Activated CD8-positive, alpha-beta T cell treated with anti-CD3 and anti-CD28 coated beads for 36 hours (primary cell): ENCODE data around the gene SUPT4H1. TPM values are rescaled to one million over a fixed set of nuclear protein-coding genes. Genes with fewer than 3 reads are reported as not detected.
A peak's percentile ranks its signal among the peaks of the same experiment; 100 is the strongest.

Experiments
- ATAC-seq: fragments of 200-7000 bp; cut with Tn5 transposase; one replicate; pipeline ENCODE4 v1.10.0; 2021; ENCODE audit warnings: mild to moderate bottlenecking, moderate library complexity
- CTCF ChIA-PET: fragments of 350-600 bp; sonication (Branson Sonifier 250); formaldehyde crosslinking; loops from one replicate; lab custom pipeline; 2021; ENCODE audit warnings: antibody characterized with exemption; lab: Charles Lee
- POLR2A ChIA-PET: fragments of 350-600 bp; sonication (Branson Sonifier 250); formaldehyde crosslinking; loops from one replicate; lab custom pipeline; 2021; ENCODE audit warnings: antibody characterized with exemption; lab: Charles Lee
- DNase-seq: peaks from one replicate; pipeline ENCODE4 v3.0.0-alpha.2; 2020
- H3K27ac Mint-ChIP-seq: one replicate; pipeline ENCODE4 v1.8.0; 2021; ENCODE audit warnings: mild to moderate bottlenecking, mixed read lengths
- H3K27me3 Mint-ChIP-seq: one replicate; pipeline ENCODE4 v1.8.0; 2021; ENCODE audit warnings: mixed read lengths
- H3K36me3 Mint-ChIP-seq: one replicate; pipeline ENCODE4 v1.8.0; 2021; ENCODE audit warnings: low read depth, mixed read lengths
- H3K4me1 Mint-ChIP-seq: one replicate; pipeline ENCODE4 v1.8.0; 2021; ENCODE audit warnings: low read depth, mixed read lengths
- H3K4me3 Mint-ChIP-seq: one replicate; pipeline ENCODE4 v1.8.0; 2021; ENCODE audit warnings: mild to moderate bottlenecking, moderate library complexity, mixed read lengths
- H3K9me3 Mint-ChIP-seq: one replicate; pipeline ENCODE4 v1.8.0; 2021; ENCODE audit warnings: mixed read lengths
- intact Hi-C: fragments of 100-400 bp; cut with micrococcal nuclease; formaldehyde crosslinking; loops from one replicate; pipeline ENCODE4 v1.10.0; 2022
- total RNA-seq, 2 experiments: library from RNA; stranded (reverse); gene quantifications; one replicate each; pipeline ENCODE4 v1.2.3, GENCODE V29; 2021
- TF ChIP-seq, protein P1 (sequence below): fragments of 200-600 bp; IDR thresholded peaks from one replicate; pipeline ENCODE4 v1.8.0; 2022; ENCODE audit warnings: antibody characterized with exemption, mild to moderate bottlenecking

The SUPT4H1 gene
- total RNA-seq, 2 experiments from 2014 or later: 104 to 110 TPM

DNA sequence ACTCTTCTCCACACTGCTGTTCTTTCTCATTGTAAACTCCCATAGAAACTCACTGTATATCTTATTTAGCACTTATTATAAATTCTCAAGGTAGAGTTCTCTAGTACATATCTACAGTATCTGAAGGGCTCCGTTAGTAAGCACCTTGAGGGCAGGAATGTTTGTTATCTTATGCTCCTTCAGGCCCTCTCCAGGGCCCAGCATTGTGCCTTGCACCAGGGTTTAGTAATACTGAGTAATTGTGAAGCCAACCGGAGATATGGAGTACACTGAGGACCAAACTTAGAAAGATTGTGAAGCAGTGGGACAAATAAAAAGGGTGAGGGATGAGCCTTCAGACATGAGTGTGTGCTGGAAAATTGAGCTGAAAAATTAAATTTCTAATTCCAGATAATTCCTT is 38.9 kb upstream of the SUPT4H1 start:
- H3K27ac Mint-ChIP-seq: no peak overlapping the region
- H3K9me3 Mint-ChIP-seq: no peaks in the 10 kb centered on the region
- DNase-seq (no peak), ATAC-seq (no peak)
- H3K4me3 Mint-ChIP-seq: no peak overlapping the region
- ChIA-PET CTCF (interaction anchor here (1.1 to 2.2 kb wide), 3 partner anchors 9 to 73 kb away, joined by 3 to 5 read pairs (median 4); no protein-coding TSS in a partner anchor), POLR2A (no interaction called here)
- TF ChIP-seq, protein P1, sequence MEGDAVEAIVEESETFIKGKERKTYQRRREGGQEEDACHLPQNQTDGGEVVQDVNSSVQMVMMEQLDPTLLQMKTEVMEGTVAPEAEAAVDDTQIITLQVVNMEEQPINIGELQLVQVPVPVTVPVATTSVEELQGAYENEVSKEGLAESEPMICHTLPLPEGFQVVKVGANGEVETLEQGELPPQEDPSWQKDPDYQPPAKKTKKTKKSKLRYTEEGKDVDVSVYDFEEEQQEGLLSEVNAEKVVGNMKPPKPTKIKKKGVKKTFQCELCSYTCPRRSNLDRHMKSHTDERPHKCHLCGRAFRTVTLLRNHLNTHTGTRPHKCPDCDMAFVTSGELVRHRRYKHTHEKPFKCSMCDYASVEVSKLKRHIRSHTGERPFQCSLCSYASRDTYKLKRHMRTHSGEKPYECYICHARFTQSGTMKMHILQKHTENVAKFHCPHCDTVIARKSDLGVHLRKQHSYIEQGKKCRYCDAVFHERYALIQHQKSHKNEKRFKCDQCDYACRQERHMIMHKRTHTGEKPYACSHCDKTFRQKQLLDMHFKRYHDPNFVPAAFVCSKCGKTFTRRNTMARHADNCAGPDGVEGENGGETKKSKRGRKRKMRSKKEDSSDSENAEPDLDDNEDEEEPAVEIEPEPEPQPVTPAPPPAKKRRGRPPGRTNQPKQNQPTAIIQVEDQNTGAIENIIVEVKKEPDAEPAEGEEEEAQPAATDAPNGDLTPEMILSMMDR: no peak
- peaks cover 6% of the 10 kb centered on the region for H3K4me1 Mint-ChIP-seq
- H3K27me3 Mint-ChIP-seq: no peaks in the 10 kb centered on the region
- H3K36me3 Mint-ChIP-seq: no peaks in the 10 kb centered on the region
- intact Hi-C loops: no loop called here

DNA sequence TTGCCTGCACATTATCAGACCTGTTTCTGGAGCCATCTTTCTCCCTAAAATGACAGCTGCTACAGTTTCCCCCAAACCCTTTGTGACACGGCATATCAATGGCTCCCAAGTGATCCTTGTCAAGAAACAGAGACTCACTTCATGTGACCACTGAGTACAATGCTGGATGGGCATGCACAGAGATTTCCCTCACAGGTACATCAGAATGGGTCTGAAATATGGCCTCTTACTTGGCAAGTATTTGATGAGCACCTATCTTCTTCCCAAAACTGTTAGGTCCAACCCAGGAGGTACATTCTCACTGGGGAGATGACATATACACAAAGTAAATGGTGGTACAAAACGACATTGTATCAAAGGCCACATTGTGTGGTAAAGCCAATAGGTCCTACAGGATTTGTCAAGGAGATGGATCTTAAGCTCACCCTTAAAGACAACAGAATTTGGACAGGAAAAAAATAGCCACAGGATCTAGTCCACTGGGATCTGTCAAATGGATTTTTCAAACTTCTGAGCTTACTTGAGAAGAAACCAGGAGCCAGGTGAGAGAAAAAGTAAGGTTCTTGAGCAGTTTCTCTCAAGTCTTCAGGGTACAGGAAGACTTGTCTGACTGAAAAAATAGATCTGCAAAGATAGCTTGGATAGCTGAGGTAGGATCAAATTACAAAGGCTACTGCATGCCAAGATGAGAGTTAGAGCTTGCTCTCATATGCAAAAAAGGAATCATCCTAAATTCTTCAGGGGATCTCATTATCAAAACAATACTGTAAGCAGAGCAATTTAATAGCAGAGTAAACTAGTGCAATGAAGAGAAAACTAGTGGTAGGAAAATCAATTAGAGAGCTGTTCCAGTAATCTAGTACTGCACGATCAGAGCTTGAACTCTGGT is 36.5 kb upstream of the SUPT4H1 start:
- no peak for DNase-seq
- ChIA-PET POLR2A (interaction anchor here (0.9 to 2.2 kb wide), 3 partner anchors 17 to 243 kb away, joined by 3 to 6 read pairs (median 3); partner anchors contain the start of gene SUPT4H1), CTCF (interaction anchor here (1.0 to 2.2 kb wide), 7 partner anchors 12 to 84 kb away, joined by 3 to 9 read pairs (median 3); partner anchors contain the start of gene RNF43)
- H3K4me3 Mint-ChIP-seq: no peak overlapping the region
- intact Hi-C loops: no loop called here
- peaks cover 6% of the 10 kb centered on the region for H3K4me1 Mint-ChIP-seq
- H3K36me3 Mint-ChIP-seq: no peaks in the 10 kb centered on the region
- no peak overlapping the region for H3K27ac Mint-ChIP-seq
- no peak for ATAC-seq
- TF ChIP-seq, protein P1: no peak
- no peaks in the 10 kb centered on the region for H3K9me3 Mint-ChIP-seq
- no peaks in the 10 kb centered on the region for H3K27me3 Mint-ChIP-seq

GRCh38 chr17:58387834-58388233 is 35.8 kb upstream of the SUPT4H1 start:
- Mint-ChIP-seq H3K27ac (no peak overlapping the region), H3K36me3 (no peaks in the 10 kb centered on the region), H3K4me1 (peaks cover 9% of the 10 kb centered on the region), H3K9me3 (no peaks in the 10 kb centered on the region), H3K4me3 (no peak overlapping the region), H3K27me3 (no peaks in the 10 kb centered on the region)
- CTCF ChIA-PET: interaction anchor here (1.6 kb wide), 1 partner anchor 71 kb away, joined by 9 read pairs; no protein-coding TSS in a partner anchor
- TF ChIP-seq, protein P1: no peak
- DNase-seq (peak; percentile 50), ATAC-seq (peak; percentile 76)
- POLR2A ChIA-PET: no interaction called here
- intact Hi-C loops: no loop called here

DNA sequence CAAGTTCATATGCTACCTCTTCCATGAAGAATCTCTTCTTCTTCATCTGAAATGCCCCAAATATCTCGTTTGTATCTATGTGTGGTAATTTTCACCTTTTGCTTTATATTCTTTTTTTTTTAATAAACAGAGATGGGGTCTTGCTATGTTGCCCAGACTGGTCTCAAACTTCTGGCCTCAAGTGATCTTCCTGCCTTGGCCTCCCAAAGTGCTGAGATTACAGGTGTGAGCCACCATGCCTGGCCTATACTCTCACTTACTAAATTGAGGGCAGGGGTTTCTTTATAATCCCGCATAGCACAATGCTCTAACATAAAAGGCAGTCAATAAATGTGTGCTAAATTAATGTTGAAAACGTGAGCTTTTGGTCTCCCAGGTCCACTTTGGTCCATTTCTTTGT is 34.7 kb upstream of the SUPT4H1 start:
- Mint-ChIP-seq H3K27me3 (no peaks in the 10 kb centered on the region), H3K9me3 (no peaks in the 10 kb centered on the region), H3K36me3 (no peaks in the 10 kb centered on the region), H3K4me3 (no peak overlapping the region), H3K27ac (no peak overlapping the region), H3K4me1 (peaks cover 20% of the 10 kb centered on the region)
- TF ChIP-seq, protein P1: no peak
- intact Hi-C loops: no loop called here
- ATAC-seq (no peak), DNase-seq (no peak)
- CTCF ChIA-PET: no interaction called here
- POLR2A ChIA-PET: interaction anchor here (0.6 kb wide), 1 partner anchor 264 kb away, joined by 4 read pairs; no protein-coding TSS in a partner anchor

- intact Hi-C loops: no loop called here
- Mint-ChIP-seq H3K27ac (no peak overlapping the region), H3K36me3 (no peaks in the 10 kb centered on the region), H3K4me1 (peaks cover 27% of the 10 kb centered on the region), H3K27me3 (no peaks in the 10 kb centered on the region), H3K9me3 (no peaks in the 10 kb centered on the region), H3K4me3 (no peak overlapping the region)
- TF ChIP-seq, protein P1: no peak
- POLR2A ChIA-PET: no interaction called here
- no peak for ATAC-seq
- CTCF ChIA-PET: interaction anchor here (0.9 kb wide), 1 partner anchor 54 kb away, joined by 3 read pairs; no protein-coding TSS in a partner anchor
- DNase-seq: no peak
Measured at GRCh38 chr17:58385359-58385899, 33.4 kb upstream of the SUPT4H1 start.
